ENCODE measurements around the gene REX1BD. TPM values are rescaled to one million over a fixed set of nuclear protein-coding genes. Genes with fewer than 3 reads are reported as not detected.
"Not testable (repeated sequence)": the region's sequence is repeated elsewhere in the genome, so short reads cannot be mapped to it uniquely, and the experiment has no call there.

REX1BD gene
- 10 to 100 TPM; 22.0 to 24.5 (median 22.3) TPM for polyA plus RNA-seq (ENCODE audit: insufficient read length in 3 of 3)

DNA sequence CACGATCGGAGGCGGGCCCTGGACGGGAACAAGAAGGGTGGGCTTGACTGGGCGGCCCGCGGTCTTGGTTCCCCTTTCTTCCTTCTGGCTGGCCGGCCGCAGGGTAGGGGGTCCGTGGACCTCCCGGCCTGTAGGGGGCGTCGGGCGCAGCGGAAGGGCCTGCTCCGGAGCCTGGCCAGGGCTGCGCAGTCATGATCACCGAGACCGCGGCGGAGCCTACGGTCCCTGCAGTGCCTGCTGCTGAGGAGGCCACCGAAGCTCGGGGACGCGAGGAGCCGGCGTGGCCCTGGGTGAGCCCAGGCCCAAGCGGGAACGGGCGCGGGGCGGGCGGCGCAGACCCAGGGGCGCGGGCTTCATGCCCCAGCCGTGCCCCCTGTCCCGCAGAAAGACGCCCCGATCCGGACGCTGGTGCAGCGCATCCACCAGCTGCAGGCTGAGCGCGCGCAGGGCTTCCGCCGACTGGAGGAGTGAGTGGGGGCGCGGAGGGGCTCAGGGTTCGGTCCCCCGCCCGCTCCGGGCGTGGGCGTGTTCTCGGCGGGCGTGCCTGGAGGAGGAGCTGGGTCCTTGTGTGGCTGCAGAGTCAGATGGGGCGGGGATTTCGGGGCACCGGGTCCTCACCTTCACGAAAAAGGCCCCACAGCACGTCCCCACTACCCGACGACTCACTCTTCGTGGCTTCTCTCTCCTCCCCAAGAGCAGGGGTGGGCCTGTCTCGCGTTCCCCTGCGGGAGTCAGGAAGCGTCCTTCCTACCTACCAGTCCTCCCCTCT is at the start of gene REX1BD:
Gene REX1BD, plus strand, starts transcription at position 188 of the 769 bp plus-strand sequence. Its CDS starts 4 bp downstream, at position 192.
- peak in 1 of 3 donors; percentile 56 for DNase-seq (ENCODE audit: low read depth in 3 of 3, low spot score in 2 of 3)

DNA sequence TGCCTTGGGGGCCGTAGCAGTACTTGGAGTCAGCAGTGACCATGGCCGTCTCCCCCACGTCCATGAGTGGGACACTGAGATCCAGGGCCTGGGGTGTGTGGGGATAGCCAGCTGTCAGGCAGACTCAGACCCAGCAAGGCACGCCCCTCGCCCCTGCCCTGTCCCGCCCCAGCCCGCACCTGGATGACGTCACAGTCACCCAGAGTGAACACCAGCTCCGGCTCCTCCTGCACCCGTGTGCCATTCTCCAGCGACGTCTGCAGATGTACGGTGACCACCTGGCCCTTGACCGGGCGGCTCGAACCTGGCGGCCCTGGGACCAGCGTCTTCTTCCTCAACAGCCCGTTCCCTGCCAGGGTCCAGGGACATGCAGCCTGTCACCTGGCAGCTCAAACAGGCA is 49.2 kb upstream of the REX1BD start:
- no peak for DNase-seq (ENCODE audit: low read depth in 3 of 3, low spot score in 2 of 3)

DNA sequence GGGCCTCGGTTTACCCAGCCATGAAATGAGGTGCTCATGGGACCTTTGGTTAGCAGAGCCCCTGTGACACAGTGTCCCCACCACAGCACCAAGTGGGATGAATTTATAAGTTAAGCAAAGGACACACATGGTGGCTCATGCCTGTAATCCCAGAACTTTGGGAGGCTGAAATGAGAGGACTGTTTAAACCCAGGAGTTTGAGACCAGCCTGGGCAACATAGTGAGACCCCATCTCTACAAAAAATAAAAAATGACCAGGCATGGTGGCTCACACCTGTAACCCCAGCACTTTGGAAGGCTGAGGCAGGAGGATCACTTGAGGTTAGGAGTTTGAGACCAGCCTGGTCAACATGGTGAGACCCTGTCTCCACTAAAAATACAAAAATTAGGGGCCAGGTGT is 48.4 kb upstream of the REX1BD start:
- DNase-seq (ENCODE audit: low read depth in 3 of 3, low spot score in 2 of 3): not testable (repeated sequence)

DNA sequence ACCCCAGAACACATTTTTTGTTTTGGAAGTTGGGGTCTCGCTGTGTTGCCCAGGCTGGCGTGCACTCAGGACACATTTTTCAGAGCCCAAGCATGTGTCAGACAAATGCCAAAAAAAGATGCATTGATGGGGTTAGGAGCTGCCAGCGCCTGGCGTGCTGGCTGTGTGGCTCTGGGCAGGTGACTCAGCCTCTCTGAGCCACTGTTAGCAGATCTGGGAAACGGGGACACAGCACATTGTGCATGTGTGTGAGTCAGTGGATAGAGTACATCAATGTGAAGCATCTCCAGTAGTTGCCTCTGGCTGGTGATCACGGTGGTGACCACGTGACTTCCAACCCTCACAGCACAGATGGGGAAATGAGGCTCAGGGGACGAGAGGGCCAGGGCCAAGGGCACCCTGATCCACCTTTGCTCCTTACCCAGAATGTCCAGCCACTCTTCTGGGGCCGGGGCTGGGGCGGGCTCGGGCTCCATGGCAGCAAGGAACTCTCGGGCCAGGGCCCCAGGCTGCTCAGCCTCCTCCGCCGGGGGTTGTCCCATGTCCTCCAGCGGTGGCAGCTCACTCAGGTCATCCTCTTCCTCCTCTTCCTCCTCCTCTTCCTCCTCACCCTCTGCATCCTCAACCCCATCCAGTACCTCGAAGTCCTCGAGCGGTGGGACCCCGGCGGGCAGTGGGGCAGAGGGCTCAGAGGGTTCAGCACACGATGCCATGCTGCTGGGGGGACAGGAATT is 47.2 kb upstream of the REX1BD start:
- DNase-seq (ENCODE audit: low read depth in 3 of 3, low spot score in 2 of 3): no peak

DNA sequence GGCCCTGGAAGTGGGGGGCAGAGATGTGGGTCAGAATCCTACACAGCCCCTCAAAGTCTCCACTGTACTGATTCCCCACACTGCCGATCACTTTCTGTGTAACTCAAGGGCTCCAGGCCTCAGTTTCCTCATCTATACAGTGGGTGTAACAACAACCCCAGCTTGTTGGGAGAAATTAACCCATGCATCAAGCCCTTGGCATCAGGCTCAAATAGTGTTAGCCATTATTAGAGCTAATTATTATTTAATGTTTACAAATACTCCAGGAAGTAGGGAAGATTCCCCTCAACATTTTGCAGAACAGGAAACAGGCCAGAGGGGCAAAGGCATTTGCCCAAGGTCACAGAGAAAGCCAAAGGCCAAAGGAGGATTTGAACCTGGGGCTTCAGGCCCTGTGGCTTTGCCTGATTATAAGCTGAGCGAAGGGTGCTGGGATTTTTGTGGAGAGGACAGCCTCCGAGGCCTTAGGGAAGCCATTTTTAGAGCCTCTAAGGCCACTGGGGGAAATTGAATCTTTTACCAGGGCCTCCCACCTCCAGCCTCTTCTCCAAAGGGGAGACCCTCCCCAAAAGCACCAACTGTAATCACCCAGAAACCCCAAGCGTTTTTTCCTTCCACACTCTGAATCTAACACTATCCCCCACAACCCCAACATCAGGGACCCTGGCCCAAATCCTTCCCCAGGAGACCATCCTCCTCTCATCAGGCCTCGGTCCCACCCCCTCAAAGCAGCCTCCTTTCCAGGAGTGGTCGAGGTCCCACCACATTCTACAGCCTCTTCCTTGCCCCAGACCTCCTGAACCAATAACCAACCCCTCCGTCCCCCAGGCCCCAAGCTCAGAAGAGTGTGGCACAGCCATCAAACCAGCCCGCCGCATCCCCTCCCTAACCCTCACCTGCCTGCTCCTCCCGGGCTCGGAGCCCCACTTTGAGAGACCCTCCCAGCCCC is 46.3 kb upstream of the REX1BD start:
- no peak for DNase-seq (ENCODE audit: low read depth in 3 of 3, low spot score in 2 of 3)

DNA sequence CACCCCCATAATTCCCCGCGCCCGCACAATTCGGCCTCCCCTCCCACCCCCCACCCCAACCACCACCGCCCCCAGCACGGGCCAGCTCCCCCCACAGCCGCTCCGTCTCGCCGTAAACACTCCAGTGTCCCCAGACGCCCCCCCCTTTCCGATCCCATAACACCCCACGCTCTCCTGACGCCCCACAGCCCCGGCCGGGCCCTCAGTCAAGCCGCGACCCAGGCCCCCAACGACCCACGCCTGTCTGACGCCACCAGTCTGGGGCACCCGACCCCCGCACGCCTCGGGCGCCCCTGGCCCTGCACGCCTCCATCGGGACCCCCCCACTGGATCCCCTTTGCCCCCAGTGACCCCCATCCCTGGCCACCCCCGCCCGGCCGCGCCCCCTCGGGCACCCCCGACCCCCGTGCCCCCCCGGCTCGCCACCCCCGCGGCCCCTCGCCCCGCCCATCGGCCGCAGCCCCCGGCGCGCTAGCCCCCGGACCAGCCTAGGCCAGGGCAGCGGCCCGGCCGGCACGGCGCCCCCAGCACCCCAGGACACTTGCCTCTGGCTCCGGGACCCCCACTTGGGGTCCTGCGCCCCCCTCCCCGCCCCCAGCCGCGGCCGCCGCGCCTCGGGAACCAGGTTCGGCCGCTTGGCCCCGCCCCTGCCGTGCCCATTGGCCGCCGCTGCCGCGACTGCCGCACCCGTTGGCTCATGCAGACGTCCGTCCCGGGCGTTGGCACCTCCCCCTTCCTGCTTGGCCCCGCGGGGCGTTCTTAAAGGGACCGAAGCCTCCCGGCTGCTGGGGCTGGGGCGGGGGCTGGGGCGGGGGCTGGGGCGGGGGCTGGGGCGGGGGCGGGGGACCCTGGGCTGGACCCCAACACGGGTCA is 45.4 kb upstream of the REX1BD start, which contains the start of gene FKBP8:
Gene FKBP8, minus strand, starts transcription at position 633 of the 873 bp plus-strand sequence. CDS start 1,603 bp downstream, outside the sequence.
- peak in 1 of 3 donors; percentile 75 for DNase-seq (ENCODE audit: low read depth in 3 of 3, low spot score in 2 of 3)

DNA sequence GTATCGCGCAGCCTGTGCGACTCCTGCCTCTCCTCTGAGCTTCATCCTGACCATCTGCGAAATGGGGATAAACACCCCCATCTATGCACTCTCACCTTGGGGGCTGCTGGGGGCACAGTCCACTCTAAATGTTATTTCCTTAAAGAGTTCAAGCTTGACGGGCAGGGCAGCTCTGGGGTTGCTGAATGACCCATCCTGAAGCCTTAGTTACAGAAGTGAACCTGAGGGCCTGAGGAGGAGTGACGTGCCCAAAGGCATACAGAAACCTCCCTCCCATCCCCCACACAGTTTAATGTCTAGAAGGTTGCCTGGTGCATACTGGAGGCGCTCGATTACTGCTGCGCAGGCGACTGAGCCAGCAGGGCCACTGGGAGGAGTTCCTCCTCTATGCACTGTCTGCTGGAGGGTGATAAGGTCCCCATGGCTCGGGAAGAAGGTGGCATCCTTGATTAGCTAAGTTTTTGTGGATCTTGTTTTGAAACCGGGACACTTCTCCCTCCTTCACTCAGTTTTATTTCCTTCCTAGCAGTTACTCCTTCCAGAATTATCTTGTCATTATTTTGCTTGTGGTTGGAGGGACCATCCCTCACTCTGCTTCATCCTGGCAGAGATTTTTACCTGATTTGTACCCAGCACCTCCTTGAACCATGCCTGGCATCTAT is 44.7 kb upstream of the REX1BD start:
- DNase-seq (ENCODE audit: low read depth in 3 of 3, low spot score in 2 of 3): no peak

DNA sequence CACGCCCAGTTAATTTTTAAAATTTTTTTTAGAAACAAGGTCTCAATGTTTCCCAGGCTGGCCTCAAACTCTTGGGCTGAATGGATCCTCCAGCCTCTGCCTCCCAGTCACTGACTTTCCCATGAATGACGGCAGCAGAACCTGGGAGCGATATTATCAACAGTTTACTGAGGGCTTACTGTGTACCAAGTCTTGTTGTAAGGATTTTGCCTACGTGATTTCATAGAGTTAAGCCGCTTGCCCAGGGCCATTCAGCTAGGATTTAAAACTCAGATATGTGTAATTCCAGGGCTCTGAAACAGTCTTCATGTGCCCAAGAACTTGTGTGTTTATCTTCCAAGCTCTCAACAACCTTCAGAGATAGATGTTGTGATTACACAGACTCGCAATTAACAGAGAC is 37.0 kb upstream of the REX1BD start:
- no peak for DNase-seq (ENCODE audit: low read depth in 3 of 3, low spot score in 2 of 3)

DNA sequence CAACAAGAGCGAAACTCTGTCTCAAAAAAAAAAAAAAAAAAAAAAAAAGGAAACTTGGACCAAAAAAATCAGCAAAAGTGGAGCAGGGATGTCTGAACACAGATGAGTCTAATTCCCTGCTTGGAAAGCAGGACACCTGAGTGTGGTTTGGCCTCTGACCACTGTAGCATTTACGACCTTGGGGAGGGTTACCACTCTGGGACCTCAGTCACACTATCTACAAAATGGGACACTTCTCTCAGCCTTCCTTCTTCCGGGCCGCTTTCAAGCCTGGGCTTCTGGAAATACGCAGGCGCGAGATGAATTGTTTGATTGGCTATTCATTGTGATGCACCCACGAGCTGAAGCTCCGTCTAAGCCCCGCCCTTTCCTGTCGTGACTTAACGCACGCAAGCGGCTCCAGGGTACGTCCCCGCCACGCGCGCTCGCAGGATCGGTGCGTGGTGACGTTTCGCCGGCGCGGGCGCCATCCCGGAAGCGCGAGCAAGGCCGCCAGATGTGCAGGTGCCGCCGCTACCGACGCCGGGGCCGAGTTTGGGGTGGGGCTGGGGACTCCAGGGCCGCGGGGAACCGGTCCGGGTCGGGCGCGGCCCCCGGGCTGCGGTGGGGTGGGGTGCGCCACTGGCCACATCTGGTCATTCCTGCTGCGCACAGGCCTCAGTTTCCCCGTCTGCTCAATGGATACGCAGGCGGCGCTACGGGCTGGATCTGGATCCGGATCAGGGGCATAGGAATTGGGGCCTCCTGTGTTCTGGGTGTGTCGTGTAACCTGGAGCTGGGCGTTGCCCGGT is 31.0 kb upstream of the REX1BD start, which contains the start of gene KXD1:
Gene KXD1, plus strand, starts transcription at position 460 of the 791 bp plus-strand sequence. CDS start 4,187 bp downstream, outside the sequence.
- DNase-seq (ENCODE audit: low read depth in 3 of 3, low spot score in 2 of 3): peak; percentile 81 to 91 (median 87)

DNA sequence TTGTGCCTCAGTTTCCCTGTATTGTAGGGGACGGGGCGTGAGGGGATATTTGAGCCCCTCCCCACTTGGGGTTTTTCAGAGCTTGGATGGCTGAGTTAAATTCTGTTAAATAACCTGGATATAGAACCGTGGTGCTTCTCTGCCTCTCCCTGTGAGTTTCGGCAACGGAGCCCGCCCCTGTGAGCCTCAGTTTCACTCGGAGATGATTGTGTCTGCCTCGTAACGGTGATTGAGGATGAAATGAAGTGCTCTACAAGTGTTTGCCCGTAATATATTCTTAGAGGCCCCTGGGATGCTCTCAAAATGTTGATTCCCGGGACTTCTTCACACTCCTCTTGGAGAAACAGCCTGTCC is 30.4 kb upstream of the REX1BD start:
- no peak for DNase-seq (ENCODE audit: low read depth in 3 of 3, low spot score in 2 of 3)

DNA sequence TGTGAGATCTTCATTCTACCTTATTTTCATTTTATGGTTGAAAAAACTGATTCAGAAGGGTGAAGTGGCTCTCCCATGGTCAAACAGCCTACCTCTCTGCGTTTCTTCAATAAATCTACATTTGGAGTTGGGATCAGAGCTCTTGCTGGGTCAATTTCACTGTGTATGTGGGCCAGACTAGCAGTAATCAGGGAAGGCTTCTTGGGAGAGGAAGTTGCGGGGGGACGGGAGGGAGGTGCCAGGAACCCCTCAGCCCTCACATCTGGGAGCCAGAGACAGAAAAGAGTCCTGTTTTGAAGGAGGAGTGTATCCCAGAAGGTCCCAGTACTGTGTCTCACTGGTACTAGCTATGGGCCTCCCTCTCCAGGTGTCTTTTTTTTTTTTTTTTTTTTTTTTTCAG is 30.0 kb upstream of the REX1BD start:
- DNase-seq (ENCODE audit: low read depth in 3 of 3, low spot score in 2 of 3): no peak

DNA sequence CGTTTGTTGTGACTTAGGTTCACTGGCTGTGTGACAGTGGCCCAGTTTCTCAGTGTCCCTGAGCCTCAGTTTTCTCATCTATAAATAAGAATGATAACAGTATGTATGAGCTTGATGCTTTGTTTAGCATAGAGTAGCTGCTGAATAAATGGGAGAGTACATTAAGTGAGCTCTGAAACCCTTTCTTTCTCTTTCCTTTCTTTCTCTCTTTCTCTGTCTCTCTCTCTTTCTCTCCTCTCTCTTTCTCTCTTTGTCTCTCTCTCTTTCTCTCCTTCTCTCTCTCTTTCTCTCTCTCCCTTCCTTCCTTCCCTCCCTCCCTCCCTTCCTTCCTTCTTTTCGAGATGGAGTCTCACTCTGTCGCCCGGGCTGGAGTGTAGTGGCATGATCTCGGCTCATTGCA is 28.9 kb upstream of the REX1BD start:
- no peak for DNase-seq (ENCODE audit: low read depth in 3 of 3, low spot score in 2 of 3)

DNA sequence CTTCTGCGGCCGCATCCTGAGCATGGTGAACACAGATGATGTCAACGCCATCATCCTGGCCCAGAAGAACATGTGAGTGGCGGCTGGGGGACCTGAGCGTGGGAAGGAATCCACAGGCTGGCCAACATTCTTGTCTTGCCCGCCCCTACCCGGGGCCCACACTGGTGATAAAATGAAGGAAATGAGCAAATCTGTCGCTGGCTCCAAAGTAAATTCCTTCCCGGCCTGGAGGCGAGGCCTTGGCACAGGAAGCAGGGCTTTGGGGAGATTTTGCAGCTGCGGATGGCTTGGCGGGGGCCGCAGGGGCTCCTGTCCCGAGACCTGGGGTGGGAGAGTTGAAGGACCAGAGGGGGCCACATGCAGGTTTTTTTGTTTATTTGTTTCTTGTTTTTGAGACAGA is 26.5 kb upstream of the REX1BD start:
- DNase-seq (ENCODE audit: low read depth in 3 of 3, low spot score in 2 of 3): no peak

DNA sequence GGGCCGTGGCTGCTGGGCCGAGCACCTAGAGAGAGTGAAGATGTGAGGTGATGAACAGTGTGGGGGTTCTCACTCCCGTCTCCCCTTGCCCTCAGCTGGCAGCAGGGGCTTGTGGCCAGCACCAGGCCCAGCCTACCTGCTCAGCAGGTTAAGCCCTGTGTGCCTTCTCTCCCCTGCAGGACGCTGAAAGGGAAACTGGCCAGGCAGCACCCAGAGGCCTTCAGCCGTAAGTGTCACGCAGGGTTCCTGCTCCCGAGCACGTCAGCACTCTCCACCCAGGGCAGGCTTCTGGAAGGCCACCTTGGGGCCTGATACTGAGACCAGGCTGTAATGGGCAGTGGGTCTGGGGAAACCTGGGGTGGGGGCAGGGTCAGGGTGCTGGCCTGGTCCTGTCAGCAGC is 21.6 kb upstream of the REX1BD start:
- DNase-seq (ENCODE audit: low read depth in 3 of 3, low spot score in 2 of 3): no peak

DNA sequence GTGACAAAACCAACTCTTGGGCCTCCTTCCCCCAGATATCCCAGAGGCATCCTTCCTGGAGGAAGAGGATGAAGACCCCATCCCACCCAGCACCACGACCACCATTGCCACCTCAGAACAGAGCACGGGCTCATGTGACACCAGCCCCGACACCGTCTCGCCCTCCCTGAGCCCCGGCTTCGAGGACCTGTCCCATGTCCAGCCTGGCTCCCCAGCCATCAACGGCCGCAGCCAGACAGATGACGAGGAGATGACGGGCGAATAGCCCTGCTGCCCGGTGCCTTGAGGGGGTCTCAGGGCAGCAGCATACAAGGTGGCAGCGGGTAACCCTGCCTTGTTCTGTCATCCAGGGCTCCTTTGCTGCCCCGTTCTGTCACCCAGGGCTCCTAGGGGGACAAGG is 20.2 kb upstream of the REX1BD start:
- no peak for DNase-seq (ENCODE audit: low read depth in 3 of 3, low spot score in 2 of 3)

DNA sequence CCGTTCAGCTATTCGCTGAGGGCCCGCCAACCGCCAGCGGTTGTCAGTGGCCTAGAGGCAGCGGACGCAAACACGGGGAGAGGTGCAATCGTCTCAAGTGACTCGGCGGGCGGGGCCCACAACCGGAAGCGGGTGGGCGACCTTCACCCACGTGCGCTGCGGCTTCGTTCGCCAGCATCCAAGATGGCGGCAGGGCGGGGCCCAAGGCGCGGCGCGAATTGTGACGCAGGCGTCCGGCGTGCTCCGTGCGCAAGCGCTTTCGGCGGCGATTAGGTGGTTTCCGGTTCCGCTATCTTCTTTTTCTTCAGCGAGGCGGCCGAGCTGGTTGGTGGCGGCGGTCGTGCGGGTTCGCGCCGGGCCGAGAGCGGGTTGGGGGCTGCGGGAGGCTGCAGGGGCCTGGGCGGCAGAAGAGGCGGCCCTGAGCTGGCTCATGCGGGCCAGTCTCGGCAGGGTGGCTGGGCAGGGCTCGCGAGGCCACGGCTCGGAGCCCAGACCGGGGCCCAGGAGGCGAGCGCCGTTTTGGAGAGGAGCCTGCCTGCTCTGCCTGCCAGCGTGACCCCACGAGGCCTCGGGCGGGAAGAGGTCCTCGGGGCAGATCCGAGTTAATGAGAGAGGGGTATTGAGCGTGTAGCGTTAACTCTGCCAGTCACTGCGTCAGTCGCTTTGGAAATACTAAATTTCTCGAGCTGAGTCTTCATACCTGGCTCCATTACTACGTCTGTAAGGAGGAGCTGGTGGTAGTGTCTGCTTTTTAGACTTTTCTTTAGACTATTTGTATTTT is 16.8 kb upstream of the REX1BD start, which contains the start of gene UBA52:
Gene UBA52, plus strand, starts transcription at position 294 of the 781 bp plus-strand sequence. CDS start 1,444 bp downstream, outside the sequence.
- peak; percentile 87 to 95 (median 90) for DNase-seq (ENCODE audit: low read depth in 3 of 3, low spot score in 2 of 3)

DNA sequence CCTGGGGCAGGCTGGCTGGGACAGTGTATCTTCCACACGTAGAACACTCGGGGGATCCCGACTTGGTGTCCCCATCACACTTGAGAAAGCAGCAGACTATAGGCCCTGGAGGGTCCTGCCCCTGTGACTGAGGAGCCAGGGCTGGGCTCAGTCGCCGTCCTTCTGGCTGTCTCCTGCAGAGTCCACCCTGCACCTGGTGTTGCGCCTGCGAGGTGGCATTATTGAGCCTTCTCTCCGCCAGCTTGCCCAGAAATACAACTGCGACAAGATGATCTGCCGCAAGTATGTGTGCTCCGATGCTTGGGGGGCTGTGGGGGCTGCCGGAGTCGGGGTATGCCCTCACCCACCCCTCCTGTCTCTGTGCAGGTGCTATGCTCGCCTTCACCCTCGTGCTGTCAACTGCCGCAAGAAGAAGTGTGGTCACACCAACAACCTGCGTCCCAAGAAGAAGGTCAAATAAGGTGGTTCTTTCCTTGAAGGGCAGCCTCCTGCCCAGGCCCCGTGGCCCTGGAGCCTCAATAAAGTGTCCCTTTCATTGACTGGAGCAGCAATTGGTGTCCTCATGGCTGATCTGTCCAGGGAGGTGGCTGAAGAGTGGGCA is 13.8 kb upstream of the REX1BD start:
- no peak for DNase-seq (ENCODE audit: low read depth in 3 of 3, low spot score in 2 of 3)

All from right renal cortex interstitium (tissue), 3 donors.